GM21737 (cell line): ENCODE measurements around the gene SNN.

Source experiments
- ATAC-seq: cut with Tn5 transposase; IDR thresholded peaks from one replicate; pipeline ENCODE4 v1.9.1; 2021; ENCODE audit warnings: mild to moderate bottlenecking, moderate library complexity; ENCODE audit not compliant: unreplicated experiment

Gene SNN

GRCh38 chr16:11696266-11697012 is 28.2 kb downstream of the SNN start:
- no peak for ATAC-seq

- ATAC-seq: no peak
These were observed 29.1 kb downstream of the SNN start for GRCh38 chr16:11697319-11697718.

- no peak for ATAC-seq
These were observed 30.0 kb downstream of the SNN start for GRCh38 chr16:11698271-11698689.

- no peak for ATAC-seq
These were observed 31.1 kb downstream of the SNN start for GRCh38 chr16:11699234-11699894.

GRCh38 chr16:11700264-11701029 is 32.2 kb downstream of the SNN start:
- ATAC-seq: no peak

- ATAC-seq: no peak
These were observed 37.2 kb downstream of the SNN start for GRCh38 chr16:11705311-11706025.

GRCh38 chr16:11706180-11706742 is 38.0 kb downstream of the SNN start:
- ATAC-seq: peak; percentile 65

GRCh38 chr16:11707679-11708197 is 39.5 kb downstream of the SNN start:
- ATAC-seq: no peak

GRCh38 chr16:11708421-11708820 is 40.2 kb downstream of the SNN start:
- ATAC-seq: no peak

GRCh38 chr16:11711662-11712061 is 43.4 kb downstream of the SNN start:
- ATAC-seq: no peak

GRCh38 chr16:11712122-11712521 is 43.9 kb downstream of the SNN start:
- ATAC-seq: no peak

- no peak for ATAC-seq
These were observed 47.1 kb downstream of the SNN start for GRCh38 chr16:11715246-11715947.

- ATAC-seq: no peak
These were observed 48.1 kb downstream of the SNN start for GRCh38 chr16:11716336-11716735.

GRCh38 chr16:11717811-11718210 is 49.6 kb downstream of the SNN start:
- ATAC-seq: no peak

- ATAC-seq: no peak
These were observed 50.9 kb downstream of the SNN start for GRCh38 chr16:11719171-11719570.

GRCh38 chr16:11719762-11720161 is 51.5 kb downstream of the SNN start:
- ATAC-seq: no peak

- no peak for ATAC-seq
These were observed 53.7 kb downstream of the SNN start for GRCh38 chr16:11721781-11722467.

GRCh38 chr16:11722468-11722808 is 54.2 kb downstream of the SNN start:
- ATAC-seq: no peak

GRCh38 chr16:11725457-11725856 is 57.2 kb downstream of the SNN start:
- no peak for ATAC-seq
